T47D (cell line): Measurements from ENCODE around the gene UBA1.

Source experiments
- DNase-seq, 2 experiments: peaks; one replicate each; pipeline versions ENCODE4 v3.0.0 to v3.0.0-alpha.2; 2011 to 2012; ENCODE audit warnings: low read depth in 1 of 2, low spot score in 1 of 2
- JUND ChIP-seq: IDR thresholded peaks from 2 replicates; pipeline ENCODE4 v1.6.1; 2012; ENCODE audit warnings: low read depth
- in situ Hi-C: cut with HindIII; loops from 2 replicates; pipeline ENCODE4 v1.10.0; 2016; ENCODE audit warnings: low sequenced_read_pairs, low pct_unique_long_range_greater_than_20kb

UBA1 gene

DNA sequence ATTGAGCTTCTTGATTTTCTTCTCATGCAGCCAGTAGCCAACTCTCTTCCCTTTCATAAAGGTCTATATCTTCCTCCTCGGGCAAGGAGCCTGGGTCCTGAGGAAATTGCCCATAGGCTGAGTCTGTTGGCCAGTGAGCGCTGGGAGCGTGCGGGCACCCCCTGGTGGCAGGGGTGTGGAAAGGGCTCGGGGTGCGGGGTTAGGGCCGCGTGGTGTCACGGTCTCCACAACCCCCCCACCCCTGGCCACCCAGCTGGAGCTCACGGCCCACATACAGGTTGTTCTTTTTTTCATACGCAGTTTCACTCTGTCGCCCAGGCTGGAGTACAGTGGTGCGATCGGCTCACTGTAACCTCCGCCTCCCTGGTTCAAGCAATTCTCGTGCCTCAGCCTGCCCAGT, 35.5 kb upstream of the UBA1 start:
- DNase-seq: no peak
- in situ Hi-C loops: no loop called here
- no peak for TF ChIP-seq JUND

DNA sequence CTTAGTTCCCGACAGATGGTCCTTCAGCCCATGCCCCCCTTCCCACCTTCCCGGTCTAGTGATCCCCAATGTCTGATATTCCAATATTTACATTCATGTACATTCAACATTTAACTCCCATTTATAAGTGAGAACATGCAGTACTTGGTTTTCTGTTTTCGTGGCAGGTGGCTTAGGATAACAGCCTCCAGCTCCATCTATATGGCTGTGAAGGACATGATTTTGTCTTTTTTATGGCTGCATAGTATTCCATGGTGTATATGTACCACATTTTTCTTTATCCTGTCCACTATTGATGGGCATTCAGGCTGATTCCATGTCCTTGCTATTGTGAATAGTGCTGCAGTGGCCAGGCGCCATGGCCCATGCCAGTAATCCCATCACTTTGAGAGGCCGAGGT, 34.8 kb upstream of the UBA1 start:
- in situ Hi-C loops: no loop called here
- DNase-seq: no peak
- TF ChIP-seq JUND: no peak

DNA sequence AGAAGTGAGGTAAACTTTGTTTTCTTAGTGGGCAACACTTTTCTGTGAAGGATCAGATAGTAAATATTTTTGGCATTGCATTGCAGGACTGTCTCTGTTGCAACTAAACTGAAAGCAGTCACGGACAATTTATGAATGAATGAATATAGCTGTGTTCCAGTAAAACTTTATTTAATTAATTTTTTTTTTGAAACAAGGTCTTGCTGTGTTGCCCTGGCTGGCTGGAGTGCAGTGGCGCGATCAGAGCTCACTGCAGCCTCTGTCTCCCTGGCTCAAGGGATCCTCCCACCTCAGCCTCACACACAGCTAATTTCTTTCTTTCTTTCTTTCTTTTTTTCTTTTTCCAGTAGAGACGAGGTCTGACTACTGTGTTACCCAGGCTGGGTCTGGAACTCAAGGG, 32.8 kb upstream of the UBA1 start:
- TF ChIP-seq JUND: no peak
- in situ Hi-C loops: no loop called here
- DNase-seq: no peak

DNA sequence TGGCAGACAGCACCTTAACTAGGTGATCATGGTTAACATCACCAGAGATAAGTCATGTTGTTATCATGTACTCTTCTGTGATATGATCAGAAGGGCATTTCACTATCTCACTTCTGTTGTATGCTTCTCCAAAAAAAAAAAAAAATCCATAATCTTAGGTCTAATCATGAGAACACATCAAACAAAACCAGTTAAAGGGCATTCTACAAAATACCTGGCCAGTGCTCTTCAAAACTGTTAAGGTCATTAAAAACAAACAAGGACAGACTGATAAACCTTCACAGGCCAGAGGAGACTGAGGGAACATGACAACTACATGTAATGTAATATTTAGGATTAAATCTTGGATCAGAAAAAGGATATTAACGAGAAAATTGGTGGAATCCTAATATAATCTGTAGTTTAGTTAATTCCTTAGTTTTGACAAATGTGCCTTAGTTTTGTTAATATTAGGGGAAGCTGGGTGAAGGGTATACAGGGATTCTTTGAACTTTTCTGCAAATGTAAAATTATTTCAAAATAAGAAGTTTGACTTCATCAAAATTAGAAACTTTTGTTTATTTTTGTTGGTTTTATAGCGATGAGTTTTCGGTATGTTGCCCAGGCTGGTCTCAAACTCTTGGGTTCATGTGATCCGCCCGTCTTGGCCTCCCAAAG, 30.6 kb upstream of the UBA1 start:
- no peak for DNase-seq
- in situ Hi-C loops: no loop called here
- no peak for TF ChIP-seq JUND

DNA sequence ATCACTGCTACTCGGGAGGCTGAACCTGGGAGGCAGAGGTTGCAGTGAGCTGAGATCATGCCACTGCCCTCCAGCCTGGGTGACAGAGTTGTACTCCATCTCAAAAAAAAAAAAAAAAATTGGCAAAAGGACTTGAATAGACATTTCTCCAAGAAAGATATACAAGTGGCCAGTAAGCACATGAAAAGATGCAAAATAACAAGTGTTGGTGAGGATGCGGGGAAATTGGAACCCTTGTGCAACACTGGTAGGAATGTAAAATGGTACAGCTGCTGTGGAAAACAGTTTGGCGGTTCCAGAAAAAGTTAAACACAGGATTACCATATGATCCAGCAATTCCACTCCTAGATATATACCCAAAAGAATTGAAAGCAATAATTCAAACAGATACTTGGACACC, 29.2 kb upstream of the UBA1 start:
- no peak for DNase-seq
- no peak for TF ChIP-seq JUND
- in situ Hi-C loops: no loop called here

DNA sequence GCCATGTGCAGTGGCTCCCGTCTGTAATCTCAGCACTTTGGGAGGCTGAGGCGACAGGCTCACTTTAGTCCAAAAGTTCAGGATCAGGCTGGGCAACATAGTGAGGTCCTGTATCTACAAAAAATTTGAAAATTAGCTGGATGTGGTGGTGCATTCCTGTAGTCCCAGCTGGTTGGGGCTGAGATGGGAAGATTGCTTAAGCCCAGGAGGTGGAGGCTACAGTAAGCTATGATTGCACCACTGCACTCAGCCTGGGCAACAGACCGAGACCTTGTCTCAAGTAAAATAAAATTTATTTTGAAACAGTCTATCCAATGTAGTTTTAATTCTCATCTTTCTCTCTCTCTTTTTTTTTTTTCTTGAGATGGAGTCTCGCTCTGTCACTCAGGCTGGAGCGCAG, 27.5 kb upstream of the UBA1 start:
- in situ Hi-C loops: no loop called here
- TF ChIP-seq JUND: no peak
- no peak for DNase-seq

DNA sequence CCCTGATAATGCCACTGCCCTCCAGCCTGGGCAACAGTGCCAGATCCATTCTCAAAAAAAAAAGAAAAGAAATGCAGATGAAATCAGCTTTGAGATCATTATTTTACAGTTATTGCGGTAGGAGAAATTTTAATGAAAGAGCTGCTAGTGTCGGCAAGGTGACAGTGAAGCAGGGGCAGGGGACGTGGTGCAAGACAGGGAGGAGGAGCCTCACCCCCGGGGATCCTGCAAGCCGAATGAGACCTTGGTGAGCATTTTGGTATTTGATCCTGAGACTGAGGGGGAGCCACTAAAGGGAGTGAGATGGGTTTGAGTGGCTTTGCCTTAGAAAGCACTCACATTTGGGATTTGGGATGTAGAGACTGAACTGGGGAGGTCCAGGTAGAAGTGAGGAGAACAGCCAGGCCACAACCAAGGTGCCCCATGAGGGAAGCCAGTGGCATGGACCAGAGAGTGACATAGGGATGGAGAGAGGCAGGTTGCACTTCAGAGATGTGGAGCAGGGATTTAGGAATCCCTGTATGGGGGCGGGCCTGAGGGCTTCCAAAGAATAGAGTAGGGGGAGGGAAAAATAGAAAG, 25.0 kb upstream of the UBA1 start:
- no peak for DNase-seq
- TF ChIP-seq JUND: no peak
- in situ Hi-C loops: no loop called here

DNA sequence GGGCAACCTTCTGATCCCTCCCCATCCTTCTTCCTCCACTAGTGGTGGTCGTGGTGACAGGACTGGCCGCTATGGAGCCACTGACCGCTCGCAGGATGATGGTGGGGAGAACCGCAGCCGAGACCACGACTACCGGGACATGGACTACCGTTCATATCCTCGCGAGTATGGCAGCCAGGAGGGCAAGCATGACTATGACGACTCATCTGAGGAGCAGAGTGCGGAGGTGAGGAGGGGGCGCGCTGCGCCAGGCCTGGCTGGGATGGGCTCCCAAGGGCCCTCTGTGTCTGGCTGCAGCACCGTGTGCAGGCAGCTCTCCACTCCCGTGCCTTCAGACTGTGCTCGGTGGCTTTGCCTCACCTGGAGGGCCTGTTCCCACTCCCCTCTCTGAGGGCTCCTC, 24.4 kb upstream of the UBA1 start:
- in situ Hi-C loops: no loop called here
- no peak for TF ChIP-seq JUND
- DNase-seq: no peak

DNA sequence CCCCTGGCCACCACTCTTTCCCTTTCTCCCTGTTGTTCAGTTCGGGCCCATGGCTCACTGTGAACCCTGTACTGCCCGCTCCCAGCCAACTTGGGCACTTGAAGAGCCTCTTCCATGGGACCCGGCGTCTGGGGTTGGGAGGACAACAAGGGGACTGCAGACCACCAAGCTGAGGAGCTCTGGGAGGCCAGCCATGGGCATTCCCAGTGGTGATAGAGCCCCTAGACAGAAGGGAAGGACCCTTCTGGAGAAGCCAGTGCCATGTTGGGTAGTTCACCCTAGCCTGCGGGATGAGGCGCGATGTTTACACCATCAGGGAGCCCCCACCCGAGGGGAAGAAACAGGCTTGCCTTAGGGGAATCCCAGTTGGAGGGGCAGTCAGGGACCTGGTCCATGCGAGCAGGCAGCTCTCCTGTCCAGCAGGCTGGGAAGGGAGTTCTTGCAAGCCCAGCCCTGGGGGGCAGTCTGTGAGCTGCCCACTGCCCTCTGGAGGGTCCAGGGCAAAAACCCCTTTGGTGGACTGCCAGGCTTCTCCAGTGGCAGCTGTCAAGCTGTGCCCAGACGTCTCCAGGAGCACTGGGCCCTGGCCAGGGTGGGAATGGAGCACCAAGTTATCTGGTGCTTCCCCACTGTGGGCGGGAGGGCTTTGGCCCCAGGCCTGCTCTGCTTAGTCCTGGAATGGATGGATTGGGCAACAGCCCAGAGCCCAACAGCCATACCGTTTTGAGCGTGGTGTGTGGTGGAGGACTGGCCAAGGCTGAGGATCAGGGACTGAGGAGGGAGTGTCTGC, 23.7 kb upstream of the UBA1 start:
- TF ChIP-seq JUND: no peak
- no peak for DNase-seq
- in situ Hi-C loops: no loop called here

DNA sequence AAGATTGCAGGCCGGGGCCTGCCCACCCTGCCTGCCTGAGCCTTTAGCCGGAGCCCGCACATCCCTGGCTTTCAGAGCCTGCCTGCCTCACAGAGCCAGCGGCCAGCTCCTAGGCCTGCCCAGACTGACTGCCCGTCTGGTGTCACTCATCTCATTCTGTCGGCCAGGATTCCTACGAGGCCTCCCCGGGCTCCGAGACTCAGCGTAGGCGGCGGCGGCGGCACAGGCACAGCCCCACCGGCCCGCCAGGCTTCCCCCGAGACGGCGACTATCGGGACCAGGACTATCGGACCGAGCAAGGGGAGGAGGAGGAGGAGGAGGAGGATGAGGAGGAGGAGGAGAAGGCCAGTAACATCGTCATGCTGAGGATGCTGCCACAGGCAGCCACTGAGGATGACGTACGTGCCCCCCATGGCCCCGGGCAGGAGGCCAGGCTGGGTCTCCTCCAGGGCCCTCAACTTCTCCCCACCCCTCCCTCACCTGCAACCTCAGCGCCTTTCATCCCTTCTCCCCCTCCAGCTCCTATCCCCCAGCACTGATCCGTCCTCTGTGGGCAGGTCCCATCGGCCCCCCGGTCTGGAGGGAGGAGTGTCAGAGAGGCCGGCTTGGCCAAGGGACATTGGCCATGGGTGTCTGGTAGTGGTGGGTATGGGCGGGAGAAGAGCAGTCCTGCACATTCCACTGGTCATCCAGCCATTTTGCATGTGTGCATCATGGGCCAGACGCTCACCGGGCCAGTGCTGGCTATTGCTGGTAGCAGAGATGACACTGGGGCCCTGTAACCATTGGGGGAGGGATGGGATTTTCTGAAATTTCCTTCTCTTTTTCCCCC, 22.6 kb upstream of the UBA1 start:
- in situ Hi-C loops: no loop called here
- TF ChIP-seq JUND: no peak
- no peak for DNase-seq

DNA sequence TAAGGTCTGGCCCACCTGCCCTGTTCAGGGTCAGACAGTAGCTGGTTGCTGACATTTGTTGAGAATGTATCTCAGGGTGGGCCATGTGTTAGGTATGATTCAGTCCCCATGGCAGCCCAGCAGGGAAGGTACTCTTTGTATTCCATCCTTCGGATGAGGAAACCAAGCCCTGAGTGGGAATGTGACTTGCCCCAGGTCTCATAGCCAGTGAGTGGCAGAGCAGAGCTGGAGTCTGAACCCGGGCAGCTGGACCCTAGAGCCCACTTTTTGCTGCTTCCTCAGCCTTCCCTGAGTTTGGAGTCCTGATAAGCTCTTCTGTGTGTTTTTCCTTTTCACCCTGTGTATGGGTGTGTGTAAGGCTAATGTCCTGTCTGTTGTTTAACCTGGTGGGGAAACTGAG, 21.6 kb upstream of the UBA1 start:
- TF ChIP-seq JUND: no peak
- in situ Hi-C loops: no loop called here
- DNase-seq: no peak

DNA sequence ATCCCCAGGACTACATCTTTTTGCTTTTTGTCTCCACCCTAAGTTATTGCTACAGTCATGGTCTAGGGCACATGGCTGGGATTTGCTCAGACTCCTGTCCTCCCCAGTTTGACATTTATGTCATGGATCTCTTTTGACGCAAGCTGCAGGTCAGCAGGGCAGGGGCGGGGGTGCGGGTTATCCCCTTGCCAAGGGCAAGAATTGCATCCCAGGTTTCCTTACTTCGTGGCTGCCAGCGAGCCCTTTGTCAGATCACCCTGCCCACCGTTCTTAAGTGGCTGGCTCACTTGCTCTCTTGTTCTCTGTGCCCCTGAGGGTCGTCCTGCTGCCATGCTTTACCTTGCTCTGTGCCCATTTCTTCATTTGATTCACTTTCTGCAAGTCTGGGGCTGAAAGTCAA, 21.1 kb upstream of the UBA1 start:
- DNase-seq: no peak
- no peak for TF ChIP-seq JUND
- in situ Hi-C loops: no loop called here
